HG03460 (cell line): Measurements from ENCODE around the gene GALNT18.

Source experiments
- ATAC-seq: cut with Tn5 transposase; IDR thresholded peaks from one replicate; pipeline ENCODE4 v1.9.1; 2021; ENCODE audit not compliant: unreplicated experiment

The GALNT18 gene

DNA sequence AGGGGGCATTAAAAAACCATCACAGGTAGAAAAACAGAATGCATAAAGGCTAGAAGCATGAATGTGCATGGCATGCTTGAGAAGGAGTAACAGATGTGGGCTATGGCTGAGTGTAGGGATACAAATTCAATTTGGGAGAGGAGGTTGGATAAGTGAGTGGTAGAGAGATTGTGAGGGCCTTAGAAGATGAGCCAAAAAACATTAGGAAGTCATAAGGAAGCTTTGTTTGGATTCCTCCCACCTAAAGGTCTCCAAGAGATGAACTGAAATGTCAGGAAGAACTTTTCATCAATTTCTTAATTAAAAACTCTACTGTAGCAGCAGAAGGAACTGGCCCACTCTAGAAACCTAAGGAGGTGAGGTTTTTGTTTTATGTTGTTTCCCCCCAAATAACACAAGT lies 227.6 kb downstream of the GALNT18 start:
- ATAC-seq, result no peak

DNA sequence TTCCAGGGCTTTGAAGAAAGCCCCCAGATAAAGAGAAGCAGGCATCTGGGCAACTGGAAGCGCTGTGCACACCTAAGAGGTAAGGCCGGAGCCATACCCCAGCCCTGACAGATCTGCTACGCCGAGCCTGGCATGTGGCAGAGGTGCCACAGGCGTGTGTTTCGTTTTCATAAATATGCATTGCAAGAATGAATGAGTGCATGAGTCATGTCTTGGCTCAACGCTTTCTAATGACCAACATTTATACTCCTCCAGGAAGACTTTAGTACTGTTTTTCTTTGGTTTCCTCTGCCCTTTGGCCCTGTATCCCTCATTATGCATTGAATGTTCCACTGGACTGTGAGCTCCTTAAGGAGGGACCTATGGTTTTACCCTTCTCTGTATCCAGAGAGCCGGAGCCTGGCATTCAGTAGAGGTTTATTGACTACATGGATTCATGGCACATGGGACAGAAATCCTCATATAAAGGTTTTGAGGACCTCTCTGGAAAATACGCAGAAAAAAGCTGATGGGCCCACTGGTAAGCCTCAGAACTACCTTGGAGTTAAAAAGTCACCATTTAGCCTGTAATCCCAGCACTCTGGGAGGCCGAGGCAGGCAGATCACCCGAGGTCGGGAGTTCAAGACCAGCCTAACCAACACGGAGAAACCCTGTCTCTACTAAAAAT lies 229.9 kb downstream of the GALNT18 start:
- no peak for ATAC-seq

DNA sequence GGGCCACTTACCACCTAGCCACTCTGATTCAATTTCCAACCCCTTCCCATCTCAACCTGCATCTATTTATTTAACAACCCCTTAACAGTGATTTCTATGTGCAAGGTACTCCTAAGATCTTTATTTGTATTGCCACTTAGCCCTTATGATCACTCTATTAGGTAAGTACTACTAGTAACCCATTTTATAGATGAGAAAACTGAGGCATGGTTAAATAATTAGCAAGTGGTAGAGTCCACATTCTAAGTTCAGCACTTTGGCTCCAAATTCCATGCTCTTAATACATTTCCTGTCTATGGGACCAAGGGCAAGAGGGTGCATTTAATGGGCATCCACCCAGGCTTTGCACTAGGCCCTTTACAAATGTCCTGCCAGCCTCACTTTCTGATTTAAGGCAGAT lies 230.6 kb downstream of the GALNT18 start:
- no peak for ATAC-seq

DNA sequence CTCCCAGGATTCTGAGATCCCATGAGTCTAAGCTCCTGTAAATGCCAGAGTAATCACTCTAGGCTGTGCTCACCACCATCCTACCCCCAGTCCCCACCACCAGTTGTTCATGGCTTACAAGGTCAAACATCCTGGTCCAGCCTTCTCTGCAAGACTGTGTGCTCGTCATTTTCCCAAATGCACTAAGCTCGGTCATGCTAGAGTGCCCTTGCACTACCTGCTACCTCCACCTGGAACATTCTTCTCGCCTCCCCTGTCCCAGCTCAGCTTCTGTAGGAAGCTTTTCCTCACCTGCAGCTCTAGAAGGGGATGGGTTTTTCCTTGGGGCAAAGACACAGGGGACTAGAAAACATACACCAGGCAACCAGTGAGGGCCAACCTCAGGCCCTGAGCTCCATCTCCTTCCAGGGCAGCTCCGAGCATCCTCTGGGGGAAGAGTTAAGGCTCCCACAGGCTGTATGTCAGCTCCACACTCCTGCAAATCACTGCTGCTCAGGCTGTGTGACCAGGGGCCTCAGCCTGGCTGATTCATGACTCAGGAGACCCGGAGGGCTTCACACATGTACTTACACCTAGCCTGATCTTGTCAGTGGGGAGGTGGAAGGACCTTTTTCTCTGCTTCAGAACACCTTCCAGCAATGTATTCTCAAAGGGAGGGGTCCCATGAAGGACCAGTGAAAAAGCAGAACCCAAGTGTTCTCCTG lies 231.6 kb downstream of the GALNT18 start:
- ATAC-seq, result no peak

DNA sequence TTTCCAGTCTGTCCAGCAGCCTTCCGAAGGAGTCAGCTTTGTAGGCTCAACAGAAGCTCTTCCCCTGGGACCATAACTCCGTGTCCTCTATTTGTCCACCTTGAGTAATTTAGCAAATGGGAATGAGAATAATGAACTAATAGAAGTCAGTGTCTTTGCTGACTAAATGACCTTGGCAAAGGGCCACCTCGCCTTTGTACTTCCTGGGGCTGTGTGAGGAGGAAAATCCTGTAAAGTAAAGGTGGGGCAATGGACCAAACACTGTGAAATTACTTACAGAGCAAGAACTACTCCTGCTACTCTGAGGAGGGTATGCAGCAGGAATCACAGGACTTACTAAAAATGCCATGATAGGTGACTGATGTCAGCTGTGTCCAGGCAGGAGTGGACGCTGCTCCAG lies 232.6 kb downstream of the GALNT18 start:
- no peak for ATAC-seq

DNA sequence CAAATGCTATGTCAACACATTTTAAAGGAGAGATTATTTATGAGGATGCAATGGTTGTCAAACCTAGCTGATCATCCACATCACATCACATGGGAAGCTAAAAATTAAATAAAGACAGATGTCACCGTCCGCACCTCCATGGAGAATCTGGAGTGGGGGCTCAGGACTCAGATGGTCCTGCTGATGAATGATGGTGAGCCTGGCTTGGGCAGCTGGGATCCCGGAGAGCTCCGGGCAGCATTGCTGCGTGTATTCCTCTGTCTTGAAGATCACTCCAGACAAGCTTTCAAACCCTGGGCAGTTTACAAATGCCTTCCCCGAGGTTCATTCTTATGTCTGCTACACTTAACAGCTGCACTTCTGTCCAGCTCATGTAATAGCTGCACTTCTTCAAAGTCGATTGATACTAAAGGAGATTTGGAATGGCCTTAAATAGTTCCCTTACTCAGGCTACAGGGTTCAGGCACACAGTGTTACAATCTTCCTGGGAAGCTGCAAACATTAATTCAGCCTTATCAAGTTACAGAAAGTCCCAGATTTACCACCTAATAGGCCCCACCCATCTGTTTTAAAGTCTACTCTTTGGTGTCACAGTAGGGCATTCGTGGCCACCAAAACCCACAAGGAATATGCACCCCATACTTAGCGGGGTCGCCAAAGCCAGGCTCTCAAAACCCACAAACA lies 234.0 kb downstream of the GALNT18 start:
- no peak for ATAC-seq

DNA sequence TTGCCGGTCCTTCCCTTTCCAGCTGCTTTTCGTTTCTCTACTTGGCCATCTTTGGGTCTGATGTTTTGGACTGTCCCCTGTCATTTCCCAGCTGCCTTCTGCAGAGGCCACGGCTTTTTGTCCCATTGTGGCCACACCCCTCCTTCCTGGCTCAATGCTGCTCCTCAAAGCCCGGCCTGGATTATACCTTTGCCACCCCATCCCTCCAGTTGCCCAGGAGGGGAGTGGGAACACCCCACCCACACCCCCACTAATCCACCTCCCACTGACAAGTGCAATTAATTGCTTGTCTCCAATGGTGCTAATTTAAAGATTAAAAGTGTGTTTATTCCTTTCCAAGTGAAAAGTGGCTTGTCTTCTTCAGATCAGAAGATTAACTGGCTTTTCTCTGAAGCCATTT lies 234.6 kb downstream of the GALNT18 start:
- no peak for ATAC-seq

DNA sequence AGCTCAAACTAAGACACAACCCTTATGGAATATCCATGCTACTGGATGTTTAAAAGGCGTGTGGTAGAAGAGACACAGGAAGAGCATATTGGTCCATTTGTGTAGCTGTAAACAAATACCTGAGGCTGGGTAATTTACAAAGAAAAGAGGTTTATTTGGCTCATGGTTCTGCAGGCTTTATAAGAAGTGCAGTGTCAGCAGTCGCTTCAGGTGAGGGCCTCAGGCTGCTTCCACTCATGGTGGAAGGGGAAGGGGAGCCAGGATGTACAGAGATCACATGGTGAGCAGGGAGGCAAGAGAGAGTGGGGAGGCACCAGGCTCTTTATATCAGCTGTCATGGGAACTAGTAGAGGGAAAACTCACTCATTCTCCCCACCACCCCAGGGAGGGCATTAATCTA lies 237.0 kb downstream of the GALNT18 start:
- ATAC-seq, result no peak

DNA sequence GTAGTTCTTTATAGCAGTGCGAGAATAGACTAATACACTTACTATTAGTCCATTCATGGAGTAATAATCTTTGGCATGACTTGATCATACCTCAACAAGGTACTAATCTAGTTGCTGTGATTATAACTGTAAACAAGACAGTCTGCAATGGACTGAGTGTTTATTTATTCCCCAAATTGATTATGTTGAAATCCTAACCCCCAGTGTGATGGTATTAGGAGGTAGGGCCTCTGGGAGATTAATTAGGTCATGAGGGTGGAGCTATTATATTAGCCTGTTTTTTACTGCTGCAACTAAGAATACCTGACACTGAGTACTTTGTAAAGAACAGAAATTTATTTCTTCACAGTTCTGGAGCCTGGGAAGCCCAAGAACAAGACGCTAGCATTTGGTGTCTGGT lies 237.8 kb downstream of the GALNT18 start:
- no peak for ATAC-seq

DNA sequence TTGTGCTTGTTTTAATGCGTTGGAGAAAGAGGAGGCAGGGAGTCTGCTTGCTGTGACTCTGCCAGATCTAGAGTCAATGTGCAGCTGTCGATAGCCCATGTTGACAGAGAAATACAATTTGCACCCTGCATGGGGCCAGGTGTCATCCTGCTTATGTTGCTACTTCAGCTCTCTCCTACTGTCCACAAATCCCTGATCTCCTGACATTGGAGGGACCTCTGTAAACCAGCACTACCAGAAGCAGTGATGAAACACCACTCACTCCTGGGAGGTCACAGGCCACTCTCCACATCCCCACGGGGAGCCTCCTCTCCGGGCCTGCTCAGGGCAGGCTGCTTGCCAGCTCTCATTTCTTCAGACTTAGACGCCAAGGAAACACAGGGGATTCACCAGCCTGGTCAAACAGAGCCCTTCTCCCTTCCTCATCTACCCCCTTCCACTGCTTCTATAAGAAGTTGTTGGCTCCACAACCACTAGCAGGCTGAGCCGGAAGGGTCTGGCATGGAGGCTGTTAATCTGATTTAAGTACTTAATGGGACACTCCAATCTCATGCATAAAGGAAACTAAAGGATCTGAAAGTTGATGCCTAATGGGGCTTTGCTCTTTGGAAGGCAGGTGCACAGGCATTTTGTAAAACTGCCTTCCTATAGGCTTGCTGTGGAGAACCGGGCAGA lies 238.8 kb downstream of the GALNT18 start:
- ATAC-seq, result no peak

DNA sequence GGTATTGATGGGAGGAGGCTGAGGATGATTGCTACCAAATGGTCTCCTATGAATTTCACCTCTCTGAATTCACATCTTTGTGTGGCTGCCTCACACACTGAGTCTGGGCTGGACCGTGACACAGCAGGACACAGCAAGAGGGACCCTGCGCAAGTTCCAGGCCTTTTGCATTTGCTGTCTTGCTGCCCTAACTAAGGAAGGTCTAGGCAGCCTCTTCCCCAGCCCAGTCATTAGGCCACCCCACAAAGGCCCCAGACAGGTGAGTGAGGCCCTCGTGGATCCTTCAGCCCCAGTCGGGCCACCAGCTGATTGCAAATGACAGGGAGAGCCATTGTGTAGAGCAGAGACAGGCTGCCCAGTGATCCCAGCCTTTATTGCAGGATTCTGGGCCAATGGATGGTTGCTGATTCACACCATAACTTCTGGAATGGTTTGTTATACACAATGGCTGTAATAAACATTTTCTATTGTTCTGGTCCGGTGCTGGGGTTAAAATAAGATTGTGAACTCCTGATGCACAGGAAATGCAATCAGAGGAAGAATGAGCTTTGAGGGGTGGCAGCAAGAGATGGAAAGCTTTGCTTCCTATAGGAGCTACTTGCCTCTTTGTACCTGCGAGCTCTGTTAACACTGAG lies 240.2 kb downstream of the GALNT18 start:
- no peak for ATAC-seq

DNA sequence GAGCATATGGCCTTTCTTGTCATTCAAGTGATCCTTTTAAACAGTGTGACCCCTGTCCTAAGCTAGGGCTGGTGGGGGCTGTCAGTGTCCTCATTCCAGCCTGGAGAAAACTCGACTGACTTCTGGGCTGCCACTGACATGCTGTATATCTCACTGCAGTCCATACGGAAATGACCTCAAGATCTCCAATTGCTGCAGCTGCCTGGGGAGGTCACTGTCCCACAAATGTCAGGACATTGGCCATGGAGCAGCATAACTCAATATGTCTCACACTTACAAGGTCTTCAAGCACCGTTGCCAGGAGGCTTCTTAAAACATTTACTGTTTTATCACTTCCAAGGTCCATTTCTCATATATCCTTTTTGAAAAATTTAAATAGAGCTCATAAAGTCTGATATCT lies 240.9 kb downstream of the GALNT18 start:
- no peak for ATAC-seq

DNA sequence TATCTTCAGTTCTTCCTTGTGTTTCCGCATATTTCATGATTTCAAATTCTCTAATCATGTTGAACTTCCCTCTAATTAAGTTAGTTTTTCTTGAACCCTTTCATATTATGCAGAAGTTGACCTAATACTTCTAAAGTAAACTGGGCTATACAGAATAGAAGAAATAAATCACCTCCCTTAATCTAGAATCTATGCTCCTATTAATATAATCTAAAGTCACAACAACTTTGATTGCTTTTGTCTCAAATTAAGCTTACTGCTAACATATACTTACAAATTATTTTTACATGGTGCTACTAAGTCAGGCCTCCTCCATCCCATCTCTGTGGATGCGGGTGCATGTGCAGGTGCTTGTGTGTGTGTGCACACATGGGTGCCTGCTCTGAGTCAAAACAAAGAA lies 241.5 kb downstream of the GALNT18 start:
- ATAC-seq, result no peak

DNA sequence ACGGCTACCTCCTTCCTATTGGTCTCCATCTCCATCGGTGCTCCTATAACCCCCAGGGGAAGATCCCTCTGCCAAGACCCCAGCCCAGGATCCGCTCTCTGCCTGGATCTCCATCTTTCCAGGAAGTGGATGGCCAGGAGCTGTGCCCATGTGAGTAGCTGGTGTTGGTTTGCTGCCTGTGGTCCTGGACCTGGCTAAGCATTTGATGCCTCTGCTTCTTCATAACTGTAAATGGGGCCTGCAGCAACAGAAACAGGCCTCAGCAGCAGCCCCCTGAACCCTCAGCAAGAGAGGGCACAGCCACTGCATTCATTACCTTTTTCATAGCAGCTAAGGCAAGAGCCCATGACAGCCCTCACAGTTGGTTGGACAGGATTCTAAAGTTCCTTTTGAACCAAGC lies 242.1 kb downstream of the GALNT18 start:
- no peak for ATAC-seq

DNA sequence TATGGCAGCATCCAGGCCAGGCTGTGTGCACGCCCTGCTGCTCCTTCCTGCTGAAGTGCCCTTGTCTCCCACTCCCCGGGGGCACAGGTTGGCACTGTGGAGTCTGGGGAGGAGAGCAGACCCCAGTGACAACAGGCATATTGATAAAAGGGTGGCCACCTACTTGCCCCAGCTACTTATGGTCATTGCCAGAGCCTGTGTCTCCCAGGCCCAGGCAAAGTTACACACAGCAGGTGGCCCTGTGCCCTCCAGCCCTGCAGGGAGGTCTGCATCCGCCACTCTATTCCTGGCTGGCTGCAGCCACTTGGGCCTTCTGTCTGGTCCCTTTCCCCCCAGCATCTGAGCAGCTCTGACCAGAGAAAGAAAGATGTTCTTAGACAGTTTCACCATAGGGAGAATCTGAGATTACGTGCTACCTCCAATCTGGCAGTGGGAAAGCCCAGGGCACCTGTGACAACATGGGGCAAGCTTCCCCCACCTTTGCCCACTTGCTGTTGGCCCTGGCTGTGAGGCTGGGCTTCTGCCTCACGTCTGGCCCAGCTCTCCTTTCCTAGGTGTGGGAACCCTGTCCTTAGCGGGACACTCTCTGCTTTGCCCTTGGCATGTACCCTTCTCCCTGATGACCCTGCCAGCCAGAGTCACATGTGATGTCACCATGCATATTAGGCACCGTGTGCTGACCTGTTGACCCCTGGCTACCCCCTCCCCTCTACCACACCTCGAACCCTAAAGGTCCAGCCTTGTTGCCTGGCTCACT lies 243.4 kb downstream of the GALNT18 start:
- no peak for ATAC-seq

DNA sequence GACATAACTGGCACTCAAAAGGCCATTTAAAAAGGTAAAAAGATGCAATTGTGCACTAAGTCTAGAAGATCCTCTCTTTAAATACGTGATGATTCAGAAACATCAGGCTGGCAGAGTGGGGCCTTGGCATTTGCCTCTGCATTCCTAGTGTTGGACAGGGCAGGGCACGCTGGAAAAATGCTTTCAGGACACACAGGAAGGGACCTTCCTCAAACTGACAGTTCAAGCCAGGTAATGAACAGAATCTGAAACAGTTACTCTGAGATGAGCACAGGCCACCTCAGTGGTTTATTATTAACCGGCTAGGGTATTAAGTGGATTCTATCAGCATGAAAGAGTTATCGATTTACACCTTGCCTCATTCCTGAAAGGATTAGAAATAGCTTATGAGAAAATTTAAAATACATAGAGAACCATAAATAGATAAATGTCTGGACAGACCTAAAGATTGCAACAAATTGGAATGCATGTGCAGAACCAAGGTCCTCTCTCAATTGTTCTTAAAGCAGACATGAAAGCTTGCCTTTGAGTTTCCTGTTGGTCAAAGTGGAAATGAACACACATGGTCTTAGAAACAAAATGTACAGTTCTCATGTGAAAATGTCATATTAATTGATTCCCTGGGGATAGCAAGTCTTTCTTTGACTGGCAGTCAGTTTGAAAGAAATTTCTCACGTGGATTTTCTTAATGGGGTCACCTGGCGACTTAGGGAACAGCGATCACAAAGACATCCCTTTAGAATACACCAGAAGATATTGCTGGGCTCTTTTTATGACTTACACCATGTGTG lies 247.3 kb downstream of the GALNT18 start:
- ATAC-seq, result peak; percentile 76

DNA sequence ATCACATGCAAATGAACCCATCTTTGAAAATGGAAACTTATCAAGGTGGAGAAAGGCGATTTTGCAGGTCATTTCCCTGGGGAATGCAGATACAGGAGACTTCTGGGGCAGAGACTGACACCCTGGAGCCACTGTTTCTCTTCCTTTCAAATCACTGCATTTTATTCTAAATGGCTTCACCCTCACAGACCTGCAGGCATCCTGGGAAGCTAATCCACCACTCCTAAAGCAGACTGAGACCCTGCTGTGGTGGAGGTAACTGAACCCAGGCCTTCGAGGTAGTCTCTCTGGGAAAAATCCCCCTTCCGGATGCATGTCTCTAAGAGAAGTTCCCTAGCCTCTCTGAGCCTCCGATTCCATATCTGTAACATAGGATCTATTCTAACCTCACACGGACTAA lies 247.9 kb downstream of the GALNT18 start:
- no peak for ATAC-seq

DNA sequence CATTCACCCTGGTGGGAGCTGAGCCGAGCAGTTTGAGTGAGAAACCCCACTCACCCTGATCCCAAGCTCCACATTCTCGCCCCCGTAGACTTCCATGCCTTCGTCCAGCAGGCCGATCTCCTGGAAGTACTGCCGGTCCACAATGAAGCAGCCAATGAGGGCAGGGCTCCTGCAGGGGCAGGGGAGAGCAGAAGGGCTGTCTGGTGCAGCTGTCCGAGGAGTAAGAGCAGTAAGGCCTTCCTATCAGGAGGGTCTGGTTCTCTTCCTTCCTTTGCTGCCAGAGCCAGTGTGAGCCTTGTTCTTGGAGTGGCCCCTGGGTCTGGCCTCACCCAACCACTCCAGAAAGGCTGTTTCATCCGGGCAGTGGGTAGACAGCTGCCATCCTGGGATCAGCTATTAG lies 249.3 kb downstream of the GALNT18 start:
- no peak for ATAC-seq

DNA sequence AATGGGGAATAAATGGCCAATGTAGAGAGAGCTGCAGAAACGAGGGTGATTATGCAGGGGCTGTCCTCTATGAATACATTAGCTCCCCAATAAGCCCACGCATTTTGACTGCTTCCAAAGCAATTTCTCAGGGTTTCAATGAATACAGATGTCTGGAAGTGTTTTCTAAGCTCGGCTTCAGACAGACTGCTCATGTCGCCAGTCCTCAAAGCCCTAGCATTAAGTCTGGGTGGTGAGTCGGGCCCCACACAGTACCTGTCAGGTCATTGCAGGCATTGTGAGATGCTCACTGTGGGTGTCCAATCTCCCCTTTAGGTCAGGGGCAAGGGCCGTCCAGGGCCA lies 250.9 kb downstream of the GALNT18 start:
- no peak for ATAC-seq
